Activated CD4-positive, alpha-beta T cell treated with anti-CD3 and anti-CD28 coated beads for 36 hours (primary cell): ENCODE measurements around the gene TMCO1. TPM values are rescaled to one million over a fixed set of nuclear protein-coding genes. Genes with fewer than 3 reads are reported as not detected.
"Not testable (repeated sequence)": the region's sequence is repeated elsewhere in the genome, so short reads cannot be mapped to it uniquely, and the experiment has no call there.

Experiments
- ATAC-seq: fragments of 200-7000 bp; cut with Tn5 transposase; one replicate; pipeline ENCODE4 v1.10.0; 2021; ENCODE audit warnings: mild to moderate bottlenecking, moderate library complexity
- CTCF ChIA-PET: fragments of 350-600 bp; sonication (Branson Sonifier 250); formaldehyde crosslinking; loops from one replicate; lab custom pipeline; 2021; ENCODE audit warnings: antibody characterized with exemption; lab: Charles Lee
- POLR2A ChIA-PET: fragments of 350-600 bp; sonication (Branson Sonifier 250); formaldehyde crosslinking; loops from one replicate; lab custom pipeline; 2021; ENCODE audit warnings: antibody characterized with exemption, inconsistent platforms; lab: Charles Lee
- DNase-seq: peaks from one replicate; pipeline ENCODE4 v3.0.0-alpha.2; 2020
- H3K27ac Mint-ChIP-seq: one replicate; pipeline ENCODE4 v1.8.0; 2021; ENCODE audit warnings: mixed read lengths
- H3K27me3 Mint-ChIP-seq: one replicate; pipeline ENCODE4 v1.8.0; 2021; ENCODE audit warnings: mixed read lengths
- H3K36me3 Mint-ChIP-seq: one replicate; pipeline ENCODE4 v1.8.0; 2021; ENCODE audit warnings: low read depth, mixed read lengths
- H3K4me1 Mint-ChIP-seq: one replicate; pipeline ENCODE4 v1.8.0; 2021; ENCODE audit warnings: mixed read lengths
- H3K4me3 Mint-ChIP-seq: one replicate; pipeline ENCODE4 v1.8.0; 2021; ENCODE audit warnings: mild to moderate bottlenecking, moderate library complexity, mixed read lengths
- H3K9me3 Mint-ChIP-seq: one replicate; pipeline ENCODE4 v1.8.0; 2021; ENCODE audit warnings: low read depth, mixed read lengths
- intact Hi-C, 2 experiments: fragments of 100-400 bp; cut with DNase I in 1 of 2; cut with micrococcal nuclease in 1 of 2; formaldehyde crosslinking; loops; one replicate each; pipeline versions ENCODE4 v1.14.2 to v1.15.1; 2022 to 2024; cut with DNase I, micrococcal nuclease
- total RNA-seq, 2 experiments: library from RNA; stranded (reverse); gene quantifications; one replicate each; pipeline ENCODE4 v1.2.3, GENCODE V29; 2021

TMCO1 gene
- total RNA-seq, 2 experiments from 2014 or later: 57.7 to 70.5 TPM

DNA sequence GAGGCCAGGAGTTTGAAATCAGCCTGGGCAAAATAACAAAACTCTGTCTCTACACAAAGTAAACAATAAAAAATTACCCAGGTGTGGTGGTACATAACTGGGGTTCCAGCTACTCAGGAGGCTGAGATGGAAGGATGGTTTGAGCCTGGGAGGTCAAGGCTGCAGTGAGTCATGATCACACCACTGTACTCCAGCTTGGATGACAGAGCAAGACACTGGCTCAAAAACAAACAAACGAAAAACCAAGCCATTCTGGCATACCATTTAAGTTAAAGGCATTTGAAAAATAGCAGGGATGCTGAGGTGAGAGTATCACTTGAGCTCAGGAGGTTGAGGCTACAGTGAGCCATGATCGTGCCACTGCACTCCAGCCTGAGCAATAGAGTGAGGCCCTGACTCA, 65.0 kb downstream of the TMCO1 start:
- ChIA-PET CTCF (no interaction called here), POLR2A (interaction anchor here (0.6 to 0.7 kb wide), 2 partner anchors 25 to 1040 kb away, joined by 4 to 9 read pairs; no protein-coding TSS in a partner anchor)
- intact Hi-C loops: no loop called here
- ATAC-seq (no peak), DNase-seq (no peak)
- no peaks in the 10 kb centered on the region for H3K36me3 Mint-ChIP-seq
- no peak overlapping the region for H3K27ac Mint-ChIP-seq
- H3K9me3 Mint-ChIP-seq: no peaks in the 10 kb centered on the region
- H3K4me1 Mint-ChIP-seq: peaks cover 9% of the 10 kb centered on the region
- H3K4me3 Mint-ChIP-seq: no peak overlapping the region
- peaks cover 7% of the 10 kb centered on the region for H3K27me3 Mint-ChIP-seq

DNA sequence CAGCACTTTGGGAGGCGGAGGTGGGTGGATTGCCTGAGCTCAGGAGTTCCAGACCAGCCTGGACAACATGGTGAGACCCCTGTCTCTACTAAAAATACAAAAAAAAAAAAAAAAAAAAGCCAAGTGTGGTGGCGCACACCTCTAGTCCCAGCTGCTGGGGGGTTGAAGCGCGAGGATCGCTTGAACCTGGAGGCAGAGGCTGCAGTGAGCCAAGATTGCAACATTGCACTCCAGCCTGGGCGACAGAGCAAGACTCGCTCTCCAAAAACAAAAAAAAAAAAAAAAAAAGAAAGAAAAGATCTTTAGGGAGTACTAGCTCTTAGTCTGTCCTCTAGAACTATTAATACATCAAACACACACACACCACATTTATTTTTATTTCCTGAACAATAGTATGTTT, 66.7 kb downstream of the TMCO1 start:
- H3K27ac Mint-ChIP-seq, H3K36me3 Mint-ChIP-seq, H3K27me3 Mint-ChIP-seq, H3K4me3 Mint-ChIP-seq, DNase-seq, intact Hi-C loops, POLR2A ChIA-PET, H3K9me3 Mint-ChIP-seq, CTCF ChIA-PET, ATAC-seq: not testable (repeated sequence)
- peaks cover 14% of the 10 kb centered on the region for H3K4me1 Mint-ChIP-seq

DNA sequence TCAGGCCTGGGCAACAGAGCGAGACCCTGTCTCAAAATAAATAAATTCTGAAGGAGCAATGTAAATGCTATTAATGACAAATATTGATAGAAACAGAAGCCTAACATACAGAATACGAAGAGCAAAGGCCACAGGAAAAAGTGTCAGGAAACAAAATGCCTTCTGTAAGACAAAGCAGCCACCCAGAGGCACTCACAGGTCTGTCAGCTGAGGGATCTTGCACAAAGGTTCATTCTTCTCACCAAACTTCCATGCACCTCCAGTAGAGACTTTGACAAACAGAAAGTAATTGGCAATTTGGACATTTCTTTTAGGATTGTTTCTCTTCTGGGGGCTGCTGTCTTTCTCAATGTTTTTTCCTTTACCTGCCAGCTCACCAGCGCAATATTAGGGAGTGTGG, 69.1 kb downstream of the TMCO1 start:
- intact Hi-C loops: loop anchor here (2.0 to 5.0 kb wide), 5 partner anchors 128 to 1138 kb away; partner anchors contain the start of genes FAM78B (in 1 of the 2), POGK (in 1 of the 2) and UCK2 (in 1 of the 2)
- POLR2A ChIA-PET: no interaction called here
- Mint-ChIP-seq H3K4me1 (peaks cover 33% of the 10 kb centered on the region), H3K4me3 (no peak overlapping the region), H3K27ac (no peak overlapping the region), H3K36me3 (peaks cover 5% of the 10 kb centered on the region), H3K9me3 (no peaks in the 10 kb centered on the region), H3K27me3 (no peaks in the 10 kb centered on the region)
- no peak for ATAC-seq
- DNase-seq: no peak
- CTCF ChIA-PET: interaction anchor here (1.0 kb wide), 1 partner anchor 12 kb away, joined by 4 read pairs; no protein-coding TSS in a partner anchor

DNA sequence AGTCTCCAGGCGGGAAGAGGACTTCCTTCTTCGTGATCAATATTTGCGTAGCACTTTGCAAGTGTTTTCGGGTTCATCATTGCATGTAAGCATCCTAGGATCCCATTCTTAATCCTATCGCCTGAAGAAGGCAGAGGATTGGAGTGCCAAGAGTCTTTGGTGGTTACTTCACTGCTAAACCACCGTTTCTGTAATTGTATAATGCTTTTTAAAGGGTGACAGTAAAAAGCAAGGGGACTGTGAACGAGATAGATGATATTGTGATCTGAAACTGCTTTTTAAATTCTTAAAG, 70.0 kb downstream of the TMCO1 start:
- CTCF ChIA-PET: interaction anchor here (0.8 to 2.3 kb wide), 10 partner anchors 15 to 331 kb away, joined by 3 to 12 read pairs (median 3); no protein-coding TSS in a partner anchor
- Mint-ChIP-seq H3K9me3 (no peaks in the 10 kb centered on the region), H3K4me1 (peaks cover 33% of the 10 kb centered on the region), H3K36me3 (peaks cover 11% of the 10 kb centered on the region), H3K27me3 (no peaks in the 10 kb centered on the region), H3K4me3 (peak overlapping the region; percentile 99), H3K27ac (peak overlapping the region; percentile 99)
- POLR2A ChIA-PET: interaction anchor here (1.9 kb wide), 1 partner anchor 13 kb away, joined by 8 read pairs; no protein-coding TSS in a partner anchor
- intact Hi-C loops: loop anchor here (1.0 to 5.0 kb wide), 10 partner anchors 67 to 1139 kb away; partner anchors contain the start of genes MGST3 (in 2 of the 2), UCK2 (in 2 of the 2), FAM78B (in 1 of the 2) and POGK (in 1 of the 2)
- ATAC-seq (no peak), DNase-seq (no peak)

DNA sequence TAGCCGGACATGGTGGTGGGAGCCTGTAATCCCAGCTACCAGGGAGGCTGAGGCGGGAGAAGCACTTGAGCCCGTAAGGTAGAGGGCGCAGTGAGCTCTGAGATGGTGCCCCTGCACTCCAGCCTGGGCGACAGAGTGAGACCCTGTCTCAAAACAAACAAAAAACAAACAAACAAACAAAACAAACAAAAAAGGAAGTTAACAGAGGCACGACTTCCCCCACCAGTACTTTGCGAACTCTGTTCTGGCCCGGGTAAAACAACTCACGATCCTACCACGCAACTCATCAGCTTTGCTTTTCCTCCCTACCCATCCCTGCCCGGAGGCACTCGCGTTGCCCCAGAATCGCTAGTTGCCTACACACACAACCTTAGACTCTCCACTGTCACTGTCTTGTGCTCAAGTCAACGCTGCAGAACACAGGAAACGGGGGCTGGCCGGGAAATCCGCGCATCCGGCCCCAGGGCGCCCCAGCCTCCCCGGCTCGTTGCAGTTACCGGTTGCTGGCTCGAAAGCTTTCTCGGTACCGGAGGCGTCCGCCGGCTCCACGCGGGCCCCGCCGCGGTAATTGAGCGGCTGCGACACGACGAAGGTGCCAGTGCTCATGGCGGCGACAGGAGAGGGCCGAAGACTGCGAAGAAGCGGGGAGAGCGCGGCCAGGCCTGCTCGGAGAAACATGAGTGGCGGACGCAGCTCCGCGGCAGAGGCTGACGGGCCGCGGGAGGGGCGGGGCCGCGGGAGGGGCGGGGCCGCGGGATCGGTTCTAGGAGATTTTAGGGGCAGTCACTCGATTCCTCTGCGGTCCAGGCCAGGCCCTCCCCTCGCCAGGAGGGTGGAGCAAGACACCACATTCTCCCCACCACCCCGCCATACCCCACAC, 70.5 kb downstream of the TMCO1 start, which contains the start of gene ALDH9A1:
TSS of gene ALDH9A1 (minus strand) at position 682 of the 880 bp plus-strand sequence. CDS start at position 678, 4 bp downstream.
- Mint-ChIP-seq H3K27me3 (no peaks in the 10 kb centered on the region), H3K36me3 (peaks cover 17% of the 10 kb centered on the region), H3K4me3 (peak within 1 kb of the TSS; percentile 99), H3K9me3 (no peaks in the 10 kb centered on the region), H3K4me1 (peaks cover 33% of the 10 kb centered on the region), H3K27ac (peak within 1 kb of the TSS; percentile 99)
- ChIA-PET POLR2A (interaction anchor here (1.0 to 1.9 kb wide), 3 partner anchors 12 to 100 kb away, joined by 3 to 8 read pairs (median 6); no protein-coding TSS in a partner anchor), CTCF (interaction anchor here (0.6 to 2.3 kb wide), 16 partner anchors 12 to 1522 kb away, joined by 3 to 12 read pairs (median 3); no protein-coding TSS in a partner anchor)
- ATAC-seq (peak; percentile 91), DNase-seq (peak; percentile 90)
- intact Hi-C loops: loop anchor here (1.0 to 5.0 kb wide), 11 partner anchors 67 to 1139 kb away; partner anchors contain the start of genes MGST3 (in 2 of the 2), TMCO1 (in 2 of the 2), UCK2 (in 2 of the 2) and FAM78B (in 1 of the 2)

DNA sequence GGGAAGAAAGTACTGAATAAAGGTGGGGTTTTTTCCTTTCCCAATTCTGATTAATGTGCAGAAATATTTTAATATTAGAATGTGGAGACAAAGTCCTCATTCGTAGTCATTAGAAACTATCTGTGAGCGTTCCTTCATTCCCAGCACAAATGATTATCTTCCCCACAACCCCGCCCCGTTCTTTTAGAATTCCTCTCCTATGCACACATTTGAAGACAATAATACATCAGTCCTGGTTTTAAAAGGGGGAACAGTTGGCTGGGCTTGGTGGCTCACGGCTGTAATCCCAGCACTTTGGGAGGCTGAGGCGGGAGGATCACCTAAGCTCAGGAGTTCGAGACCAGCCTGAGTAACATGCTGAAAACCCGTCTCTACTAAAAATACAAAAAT, 71.2 kb downstream of the TMCO1 start:
- H3K36me3 Mint-ChIP-seq: peaks cover 19% of the 10 kb centered on the region

DNA sequence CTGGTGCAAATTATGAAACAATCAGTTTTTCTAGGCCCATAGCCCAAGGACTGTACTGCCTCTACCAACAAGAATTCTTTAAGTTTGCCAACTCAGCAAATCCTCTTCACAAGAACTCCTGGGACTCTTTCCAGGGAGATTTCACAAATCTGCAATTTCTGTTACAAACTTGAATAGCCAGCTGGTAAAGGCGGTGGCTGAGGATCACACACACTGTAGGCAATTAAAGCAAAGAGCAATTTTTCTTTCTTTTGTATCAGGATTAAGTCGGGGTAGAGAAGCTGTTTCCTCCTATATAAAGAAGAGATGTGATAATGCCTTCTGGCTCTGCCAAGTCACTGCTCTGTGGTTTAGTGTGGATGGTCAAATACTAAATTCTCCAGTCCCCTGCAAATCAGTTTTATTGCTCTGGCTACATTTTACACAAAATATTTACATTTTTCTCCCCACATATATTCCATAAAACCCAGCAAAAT, 72.0 kb downstream of the TMCO1 start:
- Mint-ChIP-seq H3K9me3 (no peaks in the 10 kb centered on the region), H3K27ac (peak overlapping the region; percentile 73), H3K36me3 (peaks cover 23% of the 10 kb centered on the region), H3K4me1 (peaks cover 40% of the 10 kb centered on the region), H3K4me3 (peak overlapping the region; percentile 99), H3K27me3 (no peaks in the 10 kb centered on the region)
- ChIA-PET POLR2A (no interaction called here), CTCF (interaction anchor here (0.9 to 2.3 kb wide), 5 partner anchors 10 to 232 kb away, joined by 4 to 12 read pairs (median 5); no protein-coding TSS in a partner anchor)
- DNase-seq: no peak
- intact Hi-C loops: loop anchor here (2.0 to 5.0 kb wide), 5 partner anchors 72 to 1141 kb away; partner anchors contain the start of genes FAM78B (in 1 of the 2), POGK (in 1 of the 2), TMCO1 (in 1 of the 2) and UCK2 (in 1 of the 2)
- no peak for ATAC-seq

More for the DNA sequence above, 71.2 kb downstream of the TMCO1 start:
- CTCF ChIA-PET: interaction anchor here (0.6 to 2.3 kb wide), 12 partner anchors 11 to 1522 kb away, joined by 3 to 12 read pairs (median 4); no protein-coding TSS in a partner anchor
- Mint-ChIP-seq H3K4me3 (peak overlapping the region; percentile 99), H3K9me3 (no peaks in the 10 kb centered on the region), H3K27ac (peak overlapping the region; percentile 99), H3K4me1 (peaks cover 33% of the 10 kb centered on the region), H3K27me3 (no peaks in the 10 kb centered on the region)
- DNase-seq: no peak
- POLR2A ChIA-PET: interaction anchor here (1.0 to 1.9 kb wide), 3 partner anchors 12 to 99 kb away, joined by 3 to 8 read pairs (median 6); no protein-coding TSS in a partner anchor
- ATAC-seq: no peak
- intact Hi-C loops: loop anchor here (2.0 to 5.0 kb wide), 5 partner anchors 71 to 1140 kb away; partner anchors contain the start of genes FAM78B (in 1 of the 2), POGK (in 1 of the 2), TMCO1 (in 1 of the 2) and UCK2 (in 1 of the 2)

DNA sequence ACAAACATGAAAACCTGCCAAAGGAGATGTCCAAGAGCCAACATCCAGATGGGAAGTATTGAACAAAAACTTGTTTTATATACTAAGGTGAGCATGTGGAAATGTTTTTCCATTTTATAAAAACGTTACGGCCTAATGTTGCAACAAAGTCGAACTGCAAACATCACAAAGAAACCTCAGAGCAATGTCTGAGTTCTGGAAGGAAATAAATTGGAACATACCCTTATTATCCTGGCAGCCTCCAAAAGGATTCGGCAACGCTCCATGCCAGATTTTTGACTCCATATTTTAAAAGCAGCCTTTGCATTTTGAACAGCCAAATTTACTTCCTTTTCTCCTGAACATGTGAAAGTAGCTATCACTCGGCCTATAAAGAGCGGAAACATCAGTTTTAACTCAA, 73.6 kb downstream of the TMCO1 start:
- H3K27ac Mint-ChIP-seq: no peak overlapping the region
- H3K4me1 Mint-ChIP-seq: peaks cover 49% of the 10 kb centered on the region
- ChIA-PET CTCF (interaction anchor here (0.5 to 1.3 kb wide), 3 partner anchors 9 to 386 kb away, joined by 3 to 5 read pairs (median 3); no protein-coding TSS in a partner anchor), POLR2A (interaction anchor here (0.7 kb wide), 1 partner anchor 14 kb away, joined by 3 read pairs; no protein-coding TSS in a partner anchor)
- intact Hi-C loops: loop anchor here (5.0 kb wide), 4 partner anchors 132 to 1142 kb away; partner anchors contain the start of genes FAM78B (in 1 of the 2), POGK (in 1 of the 2) and UCK2 (in 1 of the 2)
- ATAC-seq (no peak), DNase-seq (no peak)
- H3K4me3 Mint-ChIP-seq: no peak overlapping the region
- no peaks in the 10 kb centered on the region for H3K27me3 Mint-ChIP-seq
- H3K36me3 Mint-ChIP-seq: peaks cover 35% of the 10 kb centered on the region
- H3K9me3 Mint-ChIP-seq: no peaks in the 10 kb centered on the region

DNA sequence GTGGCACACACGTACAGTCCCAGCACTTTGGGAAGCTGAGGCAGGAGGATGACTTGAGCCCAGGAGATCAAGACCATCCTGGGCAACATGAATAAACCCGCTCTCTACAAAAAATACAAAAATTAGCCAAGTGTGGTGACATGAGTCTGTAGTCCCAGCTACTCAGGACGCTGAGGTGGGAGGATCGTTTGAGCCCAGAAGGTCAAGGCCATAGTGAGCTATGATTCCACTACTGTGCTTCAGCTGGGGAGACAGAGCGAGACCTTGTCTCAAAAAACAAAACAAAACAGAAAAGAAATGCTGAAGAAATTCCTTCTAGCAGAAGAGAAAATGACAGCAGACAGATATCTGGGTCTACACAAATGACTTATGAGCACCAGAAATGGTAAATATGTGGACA, 80.6 kb downstream of the TMCO1 start:
- no peaks in the 10 kb centered on the region for H3K27me3 Mint-ChIP-seq
- DNase-seq: no peak
- H3K36me3 Mint-ChIP-seq: peaks cover 56% of the 10 kb centered on the region
- intact Hi-C loops: no loop called here
- ChIA-PET CTCF (no interaction called here), POLR2A (no interaction called here)
- no peak for ATAC-seq
- no peak overlapping the region for H3K4me3 Mint-ChIP-seq
- no peak overlapping the region for H3K27ac Mint-ChIP-seq
- H3K9me3 Mint-ChIP-seq: peaks cover 6% of the 10 kb centered on the region
- peaks cover 52% of the 10 kb centered on the region for H3K4me1 Mint-ChIP-seq

DNA sequence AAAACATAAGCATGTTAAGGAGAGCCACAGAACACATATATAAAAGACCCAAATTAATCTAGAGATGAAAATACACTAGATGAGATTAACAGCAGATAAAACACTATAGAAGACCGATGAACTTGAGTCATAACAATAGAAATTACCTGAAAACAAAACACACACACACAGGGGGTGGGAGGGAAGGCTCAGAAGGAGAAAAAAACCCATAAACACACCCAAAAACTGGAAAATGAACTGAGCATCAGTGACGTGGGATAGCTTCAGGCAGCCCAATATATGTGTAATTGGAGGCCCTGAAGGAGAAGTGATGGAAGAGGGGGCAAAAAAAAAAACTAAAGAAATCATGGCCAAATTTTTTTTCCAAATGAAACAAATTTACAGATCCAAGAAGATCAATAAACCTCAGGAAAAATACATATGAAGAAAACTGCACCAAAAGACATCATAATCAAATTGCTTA, 81.7 kb downstream of the TMCO1 start:
- intact Hi-C loops: no loop called here
- ChIA-PET CTCF (interaction anchor here (1.1 to 1.9 kb wide), 6 partner anchors 8 to 85 kb away, joined by 3 to 7 read pairs (median 4); partner anchors contain the start of genes ALDH9A1 and TMCO1), POLR2A (no interaction called here)
- Mint-ChIP-seq H3K9me3 (peaks cover 6% of the 10 kb centered on the region), H3K36me3 (peaks cover 63% of the 10 kb centered on the region), H3K4me3 (peak overlapping the region; percentile 4), H3K27me3 (no peaks in the 10 kb centered on the region), H3K4me1 (peaks cover 48% of the 10 kb centered on the region), H3K27ac (peak overlapping the region; percentile 89)
- DNase-seq (peak; percentile 33), ATAC-seq (peak; percentile 55)
